Stomach smooth muscle (tissue), 2 donors: ENCODE measurements around the gene CACNA1A.

ENCODE experiments used
- H3K27ac ChIP-seq: one replicate; pipeline ENCODE4 v1.7.0; 2013; ENCODE audit warnings: mild to moderate bottlenecking, low read length, inconsistent platforms
- H3K27me3 ChIP-seq, 2 donors: one replicate each; pipeline ENCODE4 v1.7.0; 2013; ENCODE audit warnings: low read length in 2 of 2; ENCODE audit not compliant: insufficient read depth in 2 of 2, control insufficient read depth in 1 of 2
- H3K36me3 ChIP-seq, 2 donors: one replicate each; pipeline ENCODE4 v1.7.0; 2013; ENCODE audit warnings: low read length in 2 of 2; ENCODE audit not compliant: control insufficient read depth in 2 of 2, insufficient read depth in 2 of 2
- H3K4me1 ChIP-seq: one replicate; pipeline ENCODE4 v1.7.0; 2013; ENCODE audit warnings: low read length; ENCODE audit not compliant: control insufficient read depth, insufficient read depth
- H3K4me3 ChIP-seq, 2 donors: one replicate each; pipeline ENCODE4 v1.7.0; 2013; ENCODE audit warnings: low read length in 2 of 2
- H3K9ac ChIP-seq, 2 donors: one replicate each; pipeline ENCODE4 v1.7.0; 2013; ENCODE audit warnings: low read length in 2 of 2, mild to moderate bottlenecking in 1 of 2
- H3K9me3 ChIP-seq, 2 donors: one replicate each; pipeline ENCODE4 v1.7.0; 2013; ENCODE audit warnings: low read length in 2 of 2; ENCODE audit not compliant: control insufficient read depth in 2 of 2
- donor health status: healthy.
- donor health status: Pancreatic carcinoma.

The CACNA1A gene

GRCh38 chr19:13314761-13315160 is 191.5 kb downstream of the CACNA1A start:
- Histone ChIP-seq H3K27ac (no peak overlapping the region), H3K9ac (no peak overlapping the region), H3K27me3 (peaks cover 0 to 2% of the 10 kb centered on the region in 2 donors), H3K9me3 (peaks cover 9 to 10% of the 10 kb centered on the region in 2 donors), H3K36me3 (no peaks in the 10 kb centered on the region), H3K4me1 (no peaks in the 10 kb centered on the region), H3K4me3 (no peak overlapping the region)

- H3K36me3 ChIP-seq = no peaks in the 10 kb centered on the region
- H3K9me3 ChIP-seq = peaks cover 9 to 10% of the 10 kb centered on the region in 2 donors
- no peaks in the 10 kb centered on the region for H3K27me3 ChIP-seq
- no peak overlapping the region for H3K4me3 ChIP-seq
- H3K9ac ChIP-seq = no peak overlapping the region
- H3K4me1 ChIP-seq = no peaks in the 10 kb centered on the region
- no peak overlapping the region for H3K27ac ChIP-seq
Observed at GRCh38 chr19:13313875-13314274, 192.4 kb downstream of the CACNA1A start.

- H3K36me3 ChIP-seq = no peaks in the 10 kb centered on the region
- H3K4me3 ChIP-seq = no peak overlapping the region
- no peak overlapping the region for H3K9ac ChIP-seq
- H3K27ac ChIP-seq = no peak overlapping the region
- peaks cover 3 to 4% of the 10 kb centered on the region in 2 donors for H3K27me3 ChIP-seq
- no peaks in the 10 kb centered on the region for H3K4me1 ChIP-seq
- H3K9me3 ChIP-seq = peaks cover 8 to 10% of the 10 kb centered on the region in 2 donors
Observed at GRCh38 chr19:13309864-13310263, 196.4 kb downstream of the CACNA1A start.

- peaks cover 0 to 4% of the 10 kb centered on the region in 2 donors for H3K9me3 ChIP-seq
- H3K27me3 ChIP-seq = peaks cover 19 to 22% of the 10 kb centered on the region in 2 donors
- no peak overlapping the region for H3K27ac ChIP-seq
- no peaks in the 10 kb centered on the region for H3K36me3 ChIP-seq
- no peak overlapping the region for H3K9ac ChIP-seq
- H3K4me3 ChIP-seq = no peak overlapping the region
- H3K4me1 ChIP-seq = no peaks in the 10 kb centered on the region
Observed at GRCh38 chr19:13303381-13304129, 202.7 kb downstream of the CACNA1A start.

GRCh38 chr19:13302526-13303270 is 203.6 kb downstream of the CACNA1A start:
- Histone ChIP-seq H3K9me3 (peaks cover 0 to 4% of the 10 kb centered on the region in 2 donors), H3K36me3 (no peaks in the 10 kb centered on the region), H3K4me3 (no peak overlapping the region), H3K9ac (no peak overlapping the region), H3K4me1 (no peaks in the 10 kb centered on the region), H3K27ac (no peak overlapping the region), H3K27me3 (peaks cover 19 to 20% of the 10 kb centered on the region in 2 donors)

GRCh38 chr19:13301627-13302334 is 204.5 kb downstream of the CACNA1A start:
- Histone ChIP-seq H3K4me1 (no peaks in the 10 kb centered on the region), H3K27ac (no peak overlapping the region), H3K4me3 (no peak overlapping the region), H3K36me3 (no peaks in the 10 kb centered on the region), H3K9ac (no peak overlapping the region), H3K27me3 (peaks cover 19 to 21% of the 10 kb centered on the region in 2 donors), H3K9me3 (peaks cover 0 to 4% of the 10 kb centered on the region in 2 donors)

- H3K4me3 ChIP-seq = no peak overlapping the region
- H3K4me1 ChIP-seq = no peaks in the 10 kb centered on the region
- H3K36me3 ChIP-seq = no peaks in the 10 kb centered on the region
- no peak overlapping the region for H3K27ac ChIP-seq
- H3K9me3 ChIP-seq = peaks cover 0 to 4% of the 10 kb centered on the region in 2 donors
- H3K9ac ChIP-seq = no peak overlapping the region
- H3K27me3 ChIP-seq = peaks cover 19 to 20% of the 10 kb centered on the region in 2 donors
Observed at GRCh38 chr19:13300421-13301030, 205.8 kb downstream of the CACNA1A start.

- no peaks in the 10 kb centered on the region for H3K4me1 ChIP-seq
- no peaks in the 10 kb centered on the region for H3K36me3 ChIP-seq
- H3K9ac ChIP-seq = no peak overlapping the region
- no peak overlapping the region for H3K27ac ChIP-seq
- H3K4me3 ChIP-seq = no peak overlapping the region
- H3K9me3 ChIP-seq = peaks cover 0 to under 1% of the 10 kb centered on the region in 2 donors
- H3K27me3 ChIP-seq = peaks cover 17 to 19% of the 10 kb centered on the region in 2 donors
Observed at GRCh38 chr19:13299838-13300237, 206.4 kb downstream of the CACNA1A start.

- Histone ChIP-seq H3K36me3 (no peaks in the 10 kb centered on the region), H3K9ac (no peak overlapping the region), H3K27me3 (peaks cover 15 to 19% of the 10 kb centered on the region in 2 donors), H3K4me3 (peak overlapping the region in 1 of 2 donors; percentile 35), H3K9me3 (no peaks in the 10 kb centered on the region), H3K27ac (no peak overlapping the region), H3K4me1 (no peaks in the 10 kb centered on the region)
Observed at GRCh38 chr19:13298565-13299481, 207.5 kb downstream of the CACNA1A start.
